Stimulated activated CD4-positive, alpha-beta T cell treated with anti-CD3 and anti-CD28 coated beads, TNF-alpha, amount 100 ng/mL, for 24 hours (primary cell): ENCODE measurements around the gene EPHB2.

Source experiments
- DNase-seq, 3 experiments: peaks; one replicate each; pipeline ENCODE4 v3.0.0-alpha.2; 2020; ENCODE audit warnings: low read depth in 3 of 3

The EPHB2 gene

DNA sequence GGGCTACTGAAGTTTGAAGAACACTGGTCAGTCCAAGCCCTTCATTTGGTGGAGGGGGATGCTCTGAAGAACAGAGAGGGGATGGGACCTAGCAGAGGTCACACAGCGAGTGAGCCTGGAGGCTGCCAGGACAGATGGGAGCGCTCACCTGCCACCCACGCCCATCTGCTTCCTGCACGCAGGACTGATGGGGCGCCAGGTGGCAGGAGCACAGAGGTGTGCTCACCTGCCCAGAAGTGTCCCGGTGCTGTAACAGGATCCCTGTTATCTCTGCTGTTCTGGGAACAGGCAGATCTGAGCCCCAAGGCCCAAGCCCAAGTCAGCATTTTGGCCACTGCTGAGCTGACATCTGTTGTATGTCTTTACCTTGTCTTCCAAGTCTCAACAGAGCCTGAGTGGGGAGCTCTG, 40.5 kb downstream of the EPHB2 start:
- no peak for DNase-seq

DNA sequence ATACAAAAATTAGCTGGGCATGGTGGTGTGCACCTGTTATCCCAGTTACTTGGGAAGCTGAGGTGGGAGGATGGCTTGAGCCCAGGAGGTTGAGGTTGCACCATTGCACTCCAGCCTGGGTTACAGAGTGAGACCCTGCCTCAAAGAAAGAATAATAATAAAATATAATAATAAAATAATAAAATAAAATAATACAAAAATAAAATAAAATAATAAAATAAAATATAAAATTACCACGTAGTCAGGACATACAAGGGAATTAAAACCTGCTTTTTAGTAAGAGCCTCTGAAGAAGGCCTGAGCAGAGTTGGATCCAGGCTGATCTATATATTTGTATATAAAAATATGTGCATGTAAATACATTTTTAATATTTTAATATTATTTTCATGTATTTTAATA, 41.7 kb downstream of the EPHB2 start:
- no peak for DNase-seq

DNA sequence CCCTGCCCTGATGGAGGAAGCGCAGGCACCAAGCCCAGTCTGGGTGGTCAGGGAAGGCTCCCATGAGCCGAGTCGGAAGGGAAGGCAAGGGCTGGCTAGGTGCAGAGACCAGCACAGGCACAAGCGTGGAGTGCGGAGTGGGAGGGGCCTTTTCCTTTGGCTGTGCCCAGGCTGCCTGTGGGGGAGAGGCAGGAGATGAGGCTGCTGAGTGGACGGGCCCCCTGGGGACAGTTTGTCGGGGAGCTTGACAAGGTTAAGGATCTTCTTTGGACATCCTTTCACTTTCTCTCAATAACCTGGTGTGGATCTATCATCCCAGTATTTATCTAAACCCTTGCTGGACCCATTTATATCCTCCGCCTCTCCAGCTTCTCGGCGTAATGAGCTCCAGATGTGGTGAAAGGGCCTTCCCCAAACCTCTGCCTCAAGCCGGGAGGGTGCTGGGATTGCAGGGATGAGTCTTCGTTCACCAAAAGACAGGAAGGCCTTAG, 42.9 kb downstream of the EPHB2 start:
- DNase-seq, result no peak

DNA sequence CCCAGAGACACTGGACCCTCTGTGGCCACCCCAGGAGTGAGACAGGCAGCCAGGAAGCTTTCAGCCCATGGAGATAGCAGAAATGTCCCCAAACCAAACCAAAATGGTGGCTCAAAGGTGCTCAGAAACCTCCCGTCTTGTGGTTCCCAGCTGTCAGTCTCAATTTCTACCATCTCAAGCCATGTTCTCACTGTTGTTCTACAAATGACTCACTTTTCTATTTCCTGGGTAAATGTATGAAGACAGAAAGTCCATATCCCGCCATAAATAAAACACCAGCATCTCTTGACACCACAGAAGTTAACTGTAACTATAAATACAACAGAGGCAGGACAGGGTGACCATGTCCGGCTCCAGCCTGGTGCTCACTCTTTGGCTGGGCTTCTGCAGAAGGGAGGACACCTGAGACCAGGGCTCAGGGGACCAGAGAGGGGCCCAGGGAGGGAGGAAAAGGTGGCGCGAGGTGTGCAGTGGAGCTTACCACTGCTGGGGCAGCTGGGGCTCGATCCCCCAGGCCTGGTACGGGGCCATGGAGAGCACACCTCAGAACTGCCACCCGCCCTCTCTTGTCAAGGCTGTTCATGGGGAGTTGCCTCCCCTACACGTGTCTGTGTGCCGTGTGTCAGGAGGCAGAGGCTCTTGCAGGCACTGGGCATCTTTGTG, 43.6 kb downstream of the EPHB2 start:
- no peak for DNase-seq

DNA sequence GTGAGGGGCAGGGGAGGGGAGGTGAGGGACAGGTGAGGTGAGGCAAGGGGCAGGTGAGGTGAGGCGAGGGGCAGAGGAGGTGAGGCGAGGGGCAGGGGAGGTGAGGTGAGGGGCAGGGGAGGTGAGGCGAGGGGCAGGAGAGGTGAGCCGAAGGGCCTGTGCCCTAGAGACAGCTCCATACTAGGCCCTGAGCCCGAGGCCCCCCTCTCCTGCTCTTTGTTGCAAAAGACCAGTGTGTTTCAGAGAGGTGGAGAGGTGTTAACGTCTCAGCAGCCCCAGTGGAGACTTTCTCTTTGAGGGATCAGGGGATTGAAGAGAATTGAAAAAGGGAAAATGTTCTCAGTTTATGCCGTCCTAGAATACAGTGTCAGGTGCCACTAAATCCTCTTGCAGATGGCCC, 44.2 kb downstream of the EPHB2 start:
- DNase-seq, result no peak

DNA sequence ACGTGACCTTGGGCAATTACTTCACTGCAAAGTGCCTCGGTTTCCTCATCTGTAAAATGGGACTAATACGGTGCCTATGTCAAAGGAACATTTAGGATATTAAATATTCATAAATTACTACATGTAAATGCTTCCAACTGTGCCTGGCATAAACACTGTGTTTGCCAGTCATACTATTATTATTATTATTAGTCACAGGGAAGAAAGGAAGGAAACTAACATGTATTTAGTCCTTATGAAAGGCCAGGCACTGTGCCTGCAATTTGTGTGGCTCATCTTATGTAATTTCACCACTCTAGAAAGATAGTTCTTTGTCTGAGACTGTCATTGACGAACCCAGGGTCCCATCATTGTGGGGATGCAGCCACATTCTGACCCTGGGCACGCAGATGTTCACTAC, 45.0 kb downstream of the EPHB2 start:
- DNase-seq, result no peak

DNA sequence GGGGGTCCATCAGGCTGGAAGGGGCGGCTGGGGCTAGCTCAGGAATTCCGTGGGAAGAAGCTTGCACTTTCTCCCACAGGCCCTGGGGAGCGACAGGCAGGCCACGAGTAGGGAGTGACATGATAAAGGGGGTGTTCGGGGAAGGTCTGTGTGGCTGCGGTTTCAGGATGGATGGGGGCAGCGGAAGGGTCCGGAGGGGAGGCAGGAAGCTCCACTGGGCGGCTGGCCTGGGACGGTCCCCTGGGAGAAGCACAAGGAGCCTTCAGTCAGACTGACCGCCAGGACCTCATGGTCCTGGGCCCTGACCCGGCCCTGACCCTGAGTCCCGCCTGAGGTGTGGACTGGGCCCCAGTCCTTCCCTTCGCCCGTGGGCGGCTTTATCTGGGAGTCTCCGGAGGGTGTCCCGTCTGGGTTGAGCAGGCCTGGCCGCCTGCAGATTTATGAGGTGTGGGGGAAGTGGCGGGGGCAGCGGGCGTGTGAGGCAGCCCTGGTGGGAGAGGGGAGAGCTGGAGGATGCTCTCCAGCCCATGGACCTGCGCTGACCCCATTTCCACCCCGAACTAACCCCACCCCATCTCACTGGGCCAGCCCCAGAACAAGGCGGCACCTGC, 45.6 kb downstream of the EPHB2 start:
- DNase-seq, result no peak

DNA sequence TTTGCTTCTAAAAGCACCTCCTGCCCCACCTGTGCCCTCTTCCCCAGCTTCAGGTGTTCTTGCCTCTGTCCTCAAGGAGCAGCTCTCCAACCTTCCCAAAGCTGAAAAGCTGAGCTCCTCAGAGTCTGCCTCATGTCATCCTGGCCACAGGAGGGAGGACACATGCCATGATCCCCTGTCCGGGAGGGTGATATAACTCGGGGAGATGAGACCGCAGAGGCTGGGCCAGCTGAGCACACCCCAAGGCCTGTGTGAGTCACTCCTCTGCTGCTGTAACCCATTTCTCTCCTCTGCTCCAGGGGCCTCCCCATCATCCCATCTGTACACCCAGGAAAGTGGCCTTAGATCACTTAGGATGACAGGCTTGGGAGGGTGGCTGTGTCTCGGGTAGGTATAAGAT, 49.8 kb downstream of the EPHB2 start:
- no peak for DNase-seq

DNA sequence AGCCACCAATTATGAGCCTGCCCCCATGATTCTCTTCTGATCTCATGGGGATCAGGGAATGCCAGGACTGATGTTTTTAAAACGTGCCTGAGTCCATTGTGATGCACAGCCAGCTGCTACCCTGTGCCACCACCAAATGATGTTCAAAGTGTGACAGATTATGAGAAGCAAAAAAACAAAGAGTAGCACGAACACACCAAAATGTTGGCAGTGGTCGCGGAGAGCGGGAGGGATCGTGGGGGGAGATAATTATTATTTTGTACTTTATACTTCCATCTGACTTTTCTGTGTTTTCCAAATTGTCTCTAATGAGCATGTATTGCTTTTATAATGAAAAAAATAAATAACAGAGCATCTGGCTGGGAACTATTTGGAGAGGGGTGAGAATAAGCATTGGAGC, 50.5 kb downstream of the EPHB2 start:
- DNase-seq, result no peak

DNA sequence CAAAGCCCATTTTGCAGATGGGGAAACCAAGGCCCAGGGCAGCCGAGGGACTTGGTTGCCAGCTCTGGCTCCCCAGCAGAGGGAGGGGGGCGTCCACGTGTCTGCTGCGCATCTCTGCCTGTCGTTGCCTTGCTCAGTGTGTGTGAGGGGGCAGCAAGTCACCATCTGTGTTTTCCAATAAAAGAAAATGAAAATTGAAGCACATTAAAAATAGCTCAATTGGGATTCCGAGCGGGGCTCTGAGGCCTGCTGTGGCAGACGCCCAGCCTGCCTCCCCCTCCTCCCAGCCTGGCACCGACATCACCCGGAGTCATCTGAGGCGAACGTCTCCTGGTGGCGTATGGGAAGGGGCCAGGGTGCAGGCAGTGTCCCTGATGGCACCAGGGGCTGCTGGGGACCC, 51.2 kb downstream of the EPHB2 start:
- no peak for DNase-seq

DNA sequence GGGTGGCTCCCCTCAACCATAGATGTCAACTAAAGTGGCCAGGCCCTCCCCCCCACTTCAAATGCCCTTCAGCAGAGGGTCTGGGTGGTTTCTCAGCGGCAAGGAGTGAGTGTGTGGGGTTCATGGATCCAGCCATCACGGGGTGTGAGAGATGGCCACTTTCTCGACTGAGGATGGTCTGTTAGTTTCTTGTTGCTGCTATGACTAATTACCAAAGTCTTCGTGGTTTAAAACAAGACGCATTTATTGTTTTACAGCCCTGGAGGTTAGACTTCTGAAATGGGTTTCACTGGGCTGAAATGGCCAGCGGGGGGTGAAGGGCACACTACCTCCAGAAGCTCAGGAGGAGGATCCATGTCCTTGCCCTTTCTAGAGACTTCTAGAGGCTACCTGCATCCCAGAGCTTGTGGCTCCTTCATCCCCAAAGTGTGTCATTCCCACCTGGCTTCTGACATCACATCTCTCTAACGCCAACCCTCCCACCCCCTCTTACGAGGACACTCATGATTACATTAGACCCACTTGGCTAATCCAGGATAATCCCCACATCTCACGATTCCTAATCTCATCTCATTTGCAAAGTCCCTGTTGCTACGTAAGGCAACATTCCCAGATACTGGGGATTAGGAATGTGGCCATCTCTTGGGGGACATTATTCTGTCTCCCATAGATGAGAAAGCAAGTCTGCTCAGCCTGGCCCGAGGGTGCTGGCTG, 53.0 kb downstream of the EPHB2 start:
- DNase-seq, result no peak

DNA sequence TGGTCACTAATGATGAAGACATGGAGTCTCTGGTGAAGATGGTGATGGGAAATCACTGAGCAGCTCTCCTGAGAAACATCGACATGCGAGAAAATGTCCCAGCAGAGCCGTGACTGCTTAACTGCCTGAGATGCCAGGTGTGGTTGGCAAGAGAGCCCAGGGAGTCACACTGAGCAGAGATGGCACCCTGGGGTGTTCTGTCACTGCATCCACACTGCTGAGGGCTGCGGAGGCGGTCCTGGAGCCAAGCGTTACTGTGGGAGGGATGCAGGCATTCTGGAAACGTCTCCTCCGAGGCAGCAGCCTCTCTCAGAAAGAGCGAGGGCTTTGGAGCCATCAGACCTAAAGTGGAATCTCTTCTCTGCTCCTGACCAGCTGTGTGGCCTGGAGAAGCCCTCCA, 57.2 kb downstream of the EPHB2 start:
- DNase-seq, result no peak

DNA sequence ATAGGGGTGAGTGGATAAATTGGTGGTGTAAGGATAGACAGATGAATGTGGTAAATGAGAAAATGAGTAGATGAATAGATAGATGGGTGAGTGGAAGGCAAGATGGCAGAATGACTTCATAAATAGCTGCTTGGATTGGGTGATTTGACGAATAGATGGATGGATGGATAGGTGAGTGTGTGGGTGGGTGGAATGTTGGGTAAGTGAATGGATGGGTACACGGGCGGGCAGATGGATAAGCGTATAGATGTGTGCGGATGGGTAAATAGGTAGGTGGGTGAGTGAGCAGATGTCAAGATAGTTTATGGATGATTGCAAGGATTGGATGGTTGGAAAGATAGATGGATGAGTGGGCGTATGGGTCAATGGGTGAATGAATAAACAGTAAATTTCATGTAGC, 59.3 kb downstream of the EPHB2 start:
- no peak for DNase-seq

DNA sequence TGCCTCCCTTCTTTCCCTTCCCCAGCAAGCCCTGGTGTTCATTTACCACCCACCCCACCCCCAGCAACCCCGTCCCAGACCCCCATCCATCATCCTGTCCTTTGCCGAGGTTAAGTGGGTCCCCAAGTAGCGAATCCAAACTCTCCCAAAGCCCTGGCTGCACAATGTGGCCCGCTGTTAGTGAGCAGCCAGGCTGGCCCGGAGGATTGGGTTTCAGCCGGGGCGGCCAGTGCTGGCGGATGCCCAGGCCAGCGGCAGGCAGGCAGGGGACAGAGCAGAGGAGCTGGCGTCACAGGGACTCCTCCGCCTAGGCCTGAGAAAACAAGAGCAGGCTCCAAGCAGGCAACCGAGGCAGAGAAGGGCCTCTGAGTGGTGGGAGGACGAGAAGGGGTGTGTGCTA, 61.4 kb downstream of the EPHB2 start:
- no peak for DNase-seq

DNA sequence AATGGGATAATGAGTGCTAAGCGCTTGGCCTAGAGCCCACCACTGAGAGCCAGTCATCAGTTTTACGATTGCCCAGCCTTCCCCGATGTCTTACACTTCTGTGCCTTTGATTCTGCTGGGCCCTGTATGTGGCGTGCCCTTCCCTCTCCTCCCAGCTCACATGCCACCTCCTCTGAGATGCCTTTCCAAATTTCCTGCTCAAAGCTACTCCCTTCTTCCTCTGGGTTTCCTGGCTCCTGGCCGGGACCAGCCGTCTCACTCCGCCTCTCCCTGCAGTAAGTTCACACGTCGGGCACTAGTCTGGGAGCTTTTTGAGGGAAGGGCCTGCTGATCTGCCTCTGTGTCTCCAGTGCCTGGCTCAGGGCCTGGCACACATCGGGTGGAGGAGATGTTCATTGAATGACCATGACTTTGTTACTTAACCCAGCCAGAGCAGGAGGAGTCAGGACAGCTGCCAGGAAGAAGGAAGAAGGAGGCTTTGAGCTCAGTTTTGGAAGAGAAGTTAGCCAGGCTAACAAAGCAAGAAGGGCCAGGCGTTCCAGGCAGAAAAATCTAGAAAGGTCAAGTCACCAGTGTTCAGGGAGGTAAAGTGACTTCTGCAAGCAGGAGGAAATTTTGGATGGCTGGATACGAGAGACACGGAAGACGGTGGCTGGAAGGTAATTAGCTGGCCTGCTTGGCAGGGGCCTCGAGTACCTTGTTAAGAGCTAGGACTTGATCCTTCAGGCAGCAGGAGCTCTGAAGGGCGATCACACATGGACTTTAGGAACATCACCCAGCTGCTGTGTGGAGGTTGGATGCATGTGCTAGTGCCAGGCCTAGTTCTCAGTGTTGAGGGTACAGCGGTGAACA, 63.6 kb downstream of the EPHB2 start:
- DNase-seq, result no peak

DNA sequence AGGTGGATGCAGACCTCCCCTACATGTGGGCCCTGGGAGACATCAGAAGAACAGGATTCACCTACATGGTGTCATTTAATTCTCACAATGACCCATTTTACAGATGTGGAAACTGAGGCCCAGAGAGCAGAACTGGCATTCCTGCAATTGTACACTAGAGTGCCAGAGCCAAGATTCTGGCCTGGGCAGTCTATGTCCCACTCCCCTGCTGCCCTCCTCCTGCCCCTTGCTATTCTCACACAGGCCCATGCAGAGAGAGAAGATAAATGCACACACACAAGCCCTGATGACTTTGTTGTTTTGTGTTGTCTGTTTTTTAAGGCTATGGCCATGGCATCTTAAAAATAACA, 64.2 kb downstream of the EPHB2 start:
- DNase-seq, result no peak

DNA sequence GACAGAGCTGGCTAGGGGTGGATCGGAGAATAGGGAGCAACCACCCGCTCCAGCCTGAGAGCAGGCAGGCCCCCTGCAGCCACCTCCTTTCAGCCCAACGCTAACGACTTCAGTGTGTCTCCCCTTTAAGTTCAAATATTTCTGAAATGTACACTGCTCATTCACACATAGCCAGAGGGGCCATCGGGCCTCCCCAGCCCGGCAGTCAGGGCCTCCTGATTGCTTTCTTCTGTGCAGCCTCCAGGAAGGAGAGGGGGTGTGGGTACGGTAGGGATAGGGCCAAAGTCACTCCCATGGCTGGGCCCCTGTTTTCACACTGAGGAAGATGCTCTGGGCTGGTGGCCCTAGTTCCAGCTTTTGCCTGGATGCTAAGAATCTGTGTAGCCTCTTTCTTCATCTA, 64.8 kb downstream of the EPHB2 start:
- no peak for DNase-seq

DNA sequence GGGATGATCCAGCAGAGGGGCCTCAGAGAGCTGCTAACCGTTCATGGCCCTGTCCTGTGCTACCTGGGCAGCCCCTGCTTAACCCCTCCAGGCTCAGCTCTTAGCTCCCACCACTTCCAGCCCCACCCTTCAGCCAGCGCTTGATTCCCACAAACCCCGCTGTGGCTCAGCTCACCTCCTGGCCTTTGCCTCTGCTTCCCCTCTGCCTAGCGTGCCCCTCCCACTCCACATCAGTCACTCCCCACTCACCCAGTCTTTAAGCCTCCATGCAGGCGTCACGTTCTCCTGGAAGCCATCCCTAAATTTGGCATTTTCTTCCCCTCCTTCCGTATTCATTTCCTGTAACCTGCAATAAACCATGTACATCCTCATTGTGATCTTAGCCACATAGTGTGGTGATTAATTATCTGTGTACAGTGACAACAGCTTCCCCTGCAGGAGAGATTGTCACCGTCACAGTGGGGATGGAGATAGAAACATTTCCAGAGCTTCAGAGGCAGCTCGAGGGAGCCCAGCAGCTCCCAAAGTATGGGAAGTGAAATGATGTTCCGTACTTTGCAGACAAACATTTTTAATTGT, 65.5 kb downstream of the EPHB2 start:
- DNase-seq, result no peak

DNA sequence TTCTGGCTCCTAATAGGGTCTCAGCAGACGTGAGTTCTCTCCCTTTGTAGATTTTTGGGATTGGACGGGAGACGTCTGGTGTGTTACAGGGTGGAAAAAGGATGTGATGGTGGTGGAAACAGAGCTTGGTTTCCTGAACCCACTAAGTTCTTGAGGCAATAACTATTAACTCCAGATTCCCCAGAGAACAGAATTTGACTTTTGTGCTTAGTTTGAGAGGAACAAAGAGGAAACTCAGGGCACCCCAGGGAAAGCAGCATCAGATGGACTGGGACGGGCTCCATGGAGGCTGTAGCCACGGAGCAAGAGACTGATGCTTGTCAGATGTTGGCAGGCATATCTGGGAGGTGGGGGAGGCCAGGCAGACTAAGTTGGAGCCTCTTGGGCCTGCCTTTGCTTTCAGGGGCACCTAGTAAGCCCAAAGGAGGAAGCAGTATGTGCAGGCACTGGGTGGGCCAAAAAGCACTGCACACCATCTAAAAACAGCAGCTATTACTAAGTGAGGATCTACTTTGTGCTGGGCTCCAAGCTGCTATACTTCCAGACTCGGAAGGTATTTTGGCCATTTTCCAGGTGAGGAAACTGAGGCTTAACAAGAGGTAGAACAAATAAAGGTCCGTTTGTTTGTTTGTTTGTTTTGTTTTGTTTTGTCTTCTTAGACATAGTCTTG, 66.9 kb downstream of the EPHB2 start:
- DNase-seq, result no peak

DNA sequence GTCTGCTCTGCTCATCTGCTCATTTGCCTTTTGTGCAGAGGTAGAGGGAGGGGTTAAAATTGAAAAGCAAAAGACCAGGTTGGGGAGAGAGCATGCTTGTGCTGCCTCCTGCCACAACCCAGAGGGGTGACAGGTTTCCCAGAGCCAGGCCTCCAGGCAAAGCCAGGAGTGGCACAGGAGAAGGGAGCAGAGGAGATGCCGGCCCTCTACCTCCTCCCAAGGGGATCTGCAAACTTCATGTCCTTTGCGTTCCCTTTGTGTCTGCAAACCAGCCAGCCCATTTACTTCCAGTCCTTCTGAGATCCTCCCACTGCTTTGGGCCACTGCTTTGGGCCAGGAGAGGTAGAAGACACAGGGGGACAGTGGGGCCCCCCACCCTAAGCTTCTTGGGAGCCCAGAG, 67.8 kb downstream of the EPHB2 start:
- no peak for DNase-seq

DNA sequence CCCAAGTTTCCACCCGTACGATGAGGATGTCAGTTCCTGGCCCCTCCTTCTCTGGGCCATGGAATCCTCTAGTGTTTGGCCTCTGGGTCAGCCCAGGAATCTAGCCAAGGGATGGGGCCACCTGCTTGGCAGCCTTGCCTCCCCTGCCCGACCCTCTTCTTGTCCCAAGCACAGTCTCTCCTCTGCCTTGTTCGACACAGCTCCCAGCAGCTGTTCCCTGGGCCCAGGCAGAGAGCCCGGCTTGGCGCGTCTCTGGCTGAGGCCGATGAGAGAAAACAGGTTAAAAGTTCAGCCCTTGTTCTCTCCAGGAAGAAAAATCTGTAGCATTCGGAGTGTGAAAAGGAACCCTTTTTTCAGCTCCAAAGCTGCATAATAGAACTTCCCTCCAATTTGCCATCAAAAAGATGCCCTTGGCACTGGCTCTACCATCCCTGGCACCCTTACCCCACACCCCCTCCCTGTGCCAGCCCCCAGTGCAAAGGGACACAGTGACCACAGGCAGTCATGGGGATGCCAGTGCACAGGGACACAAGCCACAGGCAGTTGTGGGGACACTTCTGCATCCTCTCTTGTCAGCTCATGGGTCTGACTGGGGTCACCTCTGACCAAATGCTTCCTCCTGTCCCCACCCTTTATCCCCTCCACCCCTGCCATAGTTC, 68.4 kb downstream of the EPHB2 start:
- no peak for DNase-seq
